ENCODE data around the gene TTLL9. TPM values are rescaled to one million over a fixed set of nuclear protein-coding genes. Genes with fewer than 3 reads are reported as not detected.
A peak's percentile ranks its signal among the peaks of the same experiment; 100 is the strongest.

The TTLL9 gene
- total RNA-seq, 4 donors from 2014 or later, result 0.49 to 0.68 TPM; not detected in 2

GRCh38 chr20:31830406-31830981 lies 39.9 kb upstream of the TTLL9 start:
- DNase-seq (ENCODE audit: low spot score in 2 of 2), result no peak
- H3K27me3 ChIP-seq, result no peaks in the 10 kb centered on the region
- H3K36me3 ChIP-seq, result no peaks in the 10 kb centered on the region
- H3K9me3 ChIP-seq, result no peaks in the 10 kb centered on the region
- H3K27ac ChIP-seq, result no peak overlapping the region
- TF ChIP-seq EP300 (IDR thresholded peaks at IDR 0.05), result no peak
- no peak for TF ChIP-seq POLR2AphosphoS5 (IDR thresholded peaks at IDR 0.05)
- TF ChIP-seq, protein P1, sequence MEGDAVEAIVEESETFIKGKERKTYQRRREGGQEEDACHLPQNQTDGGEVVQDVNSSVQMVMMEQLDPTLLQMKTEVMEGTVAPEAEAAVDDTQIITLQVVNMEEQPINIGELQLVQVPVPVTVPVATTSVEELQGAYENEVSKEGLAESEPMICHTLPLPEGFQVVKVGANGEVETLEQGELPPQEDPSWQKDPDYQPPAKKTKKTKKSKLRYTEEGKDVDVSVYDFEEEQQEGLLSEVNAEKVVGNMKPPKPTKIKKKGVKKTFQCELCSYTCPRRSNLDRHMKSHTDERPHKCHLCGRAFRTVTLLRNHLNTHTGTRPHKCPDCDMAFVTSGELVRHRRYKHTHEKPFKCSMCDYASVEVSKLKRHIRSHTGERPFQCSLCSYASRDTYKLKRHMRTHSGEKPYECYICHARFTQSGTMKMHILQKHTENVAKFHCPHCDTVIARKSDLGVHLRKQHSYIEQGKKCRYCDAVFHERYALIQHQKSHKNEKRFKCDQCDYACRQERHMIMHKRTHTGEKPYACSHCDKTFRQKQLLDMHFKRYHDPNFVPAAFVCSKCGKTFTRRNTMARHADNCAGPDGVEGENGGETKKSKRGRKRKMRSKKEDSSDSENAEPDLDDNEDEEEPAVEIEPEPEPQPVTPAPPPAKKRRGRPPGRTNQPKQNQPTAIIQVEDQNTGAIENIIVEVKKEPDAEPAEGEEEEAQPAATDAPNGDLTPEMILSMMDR (IDR thresholded peaks at IDR 0.05), result no peak
- TF ChIP-seq POLR2A (IDR thresholded peaks at IDR 0.05), result no peak
- whole genome bisulfite sequencing, result 93% methylated on average over 7 of the region's 8 CpGs
- no peak overlapping the region for H3K4me3 ChIP-seq
- H3K4me1 ChIP-seq, result peaks cover 2% of the 10 kb centered on the region

DNA sequence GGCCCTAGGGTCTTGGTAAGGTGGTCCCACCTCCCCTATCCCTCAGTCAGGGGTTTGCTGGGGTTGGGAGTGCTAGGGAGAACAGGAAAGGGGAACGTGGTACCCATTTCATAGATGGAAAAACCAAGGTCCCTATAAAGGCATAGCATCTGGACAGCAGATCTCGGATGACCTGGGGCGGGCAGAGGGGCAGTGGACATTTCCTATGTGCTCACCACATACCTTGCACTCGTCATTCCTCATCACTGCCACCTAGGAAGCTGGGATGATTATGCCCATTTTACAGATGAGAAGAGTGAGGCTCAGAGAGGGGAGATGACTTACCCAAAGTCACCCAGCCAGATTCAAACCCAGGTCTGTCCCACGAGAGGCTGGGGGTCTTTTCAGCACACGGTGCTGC lies 39.2 kb upstream of the TTLL9 start:
- no peak overlapping the region for H3K27ac ChIP-seq
- no peaks in the 10 kb centered on the region for H3K9me3 ChIP-seq
- 90% methylated on average over 6 of the region's 6 CpGs for WGBS
- H3K27me3 ChIP-seq, result no peaks in the 10 kb centered on the region
- TF ChIP-seq POLR2A (IDR thresholded peaks at IDR 0.05) (no peak), POLR2AphosphoS5 (IDR thresholded peaks at IDR 0.05) (no peak), EP300 (IDR thresholded peaks at IDR 0.05) (no peak)
- TF ChIP-seq, protein P1 (IDR thresholded peaks at IDR 0.05), result no peak
- no peak overlapping the region for H3K4me3 ChIP-seq
- no peak for DNase-seq (ENCODE audit: low spot score in 2 of 2)
- H3K4me1 ChIP-seq, result peaks cover 9% of the 10 kb centered on the region
- H3K36me3 ChIP-seq, result no peaks in the 10 kb centered on the region

- H3K27ac ChIP-seq, result no peak overlapping the region
- no peak for DNase-seq (ENCODE audit: low spot score in 2 of 2)
- H3K4me1 ChIP-seq, result peaks cover 15% of the 10 kb centered on the region
- H3K9me3 ChIP-seq, result no peaks in the 10 kb centered on the region
- H3K4me3 ChIP-seq, result no peak overlapping the region
- WGBS, result 79% methylated on average over 10 of the region's 17 CpGs
- no peaks in the 10 kb centered on the region for H3K36me3 ChIP-seq
- TF ChIP-seq, protein P1 (IDR thresholded peaks at IDR 0.05), result no peak
- TF ChIP-seq POLR2AphosphoS5 (IDR thresholded peaks at IDR 0.05), result no peak
- no peak for TF ChIP-seq POLR2A (IDR thresholded peaks at IDR 0.05)
- TF ChIP-seq EP300 (IDR thresholded peaks at IDR 0.05), result no peak
- H3K27me3 ChIP-seq, result no peaks in the 10 kb centered on the region
These were observed 38.6 kb upstream of the TTLL9 start for GRCh38 chr20:31831771-31832306.

DNA sequence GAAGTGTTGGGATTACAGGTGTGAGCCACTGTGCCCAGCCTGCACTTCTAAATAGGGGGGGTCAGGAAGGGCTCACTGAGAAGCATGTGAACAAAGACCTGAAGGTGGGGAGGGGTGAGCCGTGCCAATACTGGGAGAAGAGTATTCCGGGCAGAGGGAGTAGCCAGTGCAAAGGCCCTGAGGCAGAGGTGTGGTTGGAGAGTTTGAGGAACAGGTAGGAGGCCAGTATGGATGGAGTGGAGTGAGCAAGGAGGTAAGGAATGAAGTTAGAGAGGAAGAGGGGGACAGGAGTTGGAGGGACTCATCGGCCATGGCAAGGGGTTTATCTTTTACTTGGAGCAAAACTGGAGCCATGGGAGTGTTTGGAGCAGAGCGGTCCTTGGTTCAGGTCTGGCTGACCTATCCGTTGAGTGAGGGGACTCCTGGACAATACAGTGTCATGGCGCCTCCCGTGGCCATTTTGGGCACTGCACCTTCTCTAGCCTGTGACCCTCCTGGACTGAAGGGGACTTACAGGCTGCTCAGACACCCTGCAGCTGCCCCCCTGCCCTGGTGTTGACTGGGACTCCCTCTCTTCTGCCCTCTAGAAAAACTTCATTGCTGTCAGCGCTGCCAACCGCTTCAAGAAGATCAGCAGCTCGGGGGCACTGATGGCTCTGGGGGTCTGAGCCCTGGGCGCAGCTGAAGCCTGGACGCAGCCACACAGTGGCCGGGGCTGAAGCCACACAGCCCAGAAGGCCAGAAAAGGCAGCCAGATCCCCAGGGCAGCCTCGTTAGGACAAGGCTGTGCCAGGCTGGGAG lies 37.1 kb upstream of the TTLL9 start:
- DNase-seq (ENCODE audit: low spot score in 2 of 2), result no peak
- 56% methylated on average over 14 of the region's 14 CpGs for WGBS
- H3K4me1 ChIP-seq, result peaks cover 25% of the 10 kb centered on the region
- H3K4me3 ChIP-seq, result no peak overlapping the region
- H3K36me3 ChIP-seq, result no peaks in the 10 kb centered on the region
- no peaks in the 10 kb centered on the region for H3K9me3 ChIP-seq
- no peak for TF ChIP-seq EP300 (IDR thresholded peaks at IDR 0.05)
- TF ChIP-seq POLR2AphosphoS5 (IDR thresholded peaks at IDR 0.05), result no peak
- TF ChIP-seq POLR2A (IDR thresholded peaks at IDR 0.05), result no peak
- TF ChIP-seq, protein P1 (IDR thresholded peaks at IDR 0.05), result peak; percentile 12 to 86
- no peak overlapping the region for H3K27ac ChIP-seq
- H3K27me3 ChIP-seq, result no peaks in the 10 kb centered on the region

DNA sequence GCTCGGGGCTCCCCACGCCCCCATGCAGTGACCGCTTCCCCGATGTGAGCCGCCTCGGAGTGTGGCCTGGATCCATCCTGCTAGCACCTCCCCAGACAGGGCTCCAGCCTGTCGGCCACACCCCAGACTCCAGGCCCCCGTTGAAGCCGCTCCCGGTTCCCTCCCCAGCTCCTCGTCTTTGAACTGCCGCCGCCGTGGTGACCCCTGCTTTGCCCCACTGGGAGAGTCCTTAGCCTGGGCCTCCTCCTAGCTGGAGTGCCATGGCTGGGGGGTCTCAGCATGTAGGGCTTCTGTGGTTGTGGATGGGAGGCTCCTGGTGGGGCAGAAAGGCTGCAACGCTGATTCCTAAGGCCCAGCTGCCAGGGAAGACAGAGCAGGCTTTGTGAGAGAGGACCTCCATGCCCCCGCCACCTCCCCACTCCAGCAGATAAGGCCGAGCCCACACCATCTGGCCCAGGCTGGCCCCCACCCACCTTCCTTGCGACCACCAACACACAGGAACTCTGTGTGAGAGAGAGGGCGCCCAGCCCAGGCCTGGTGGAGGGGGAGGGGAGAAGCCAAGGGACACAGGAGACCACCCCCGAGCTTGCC lies 36.4 kb upstream of the TTLL9 start:
- TF ChIP-seq POLR2A (IDR thresholded peaks at IDR 0.05), result no peak
- no peak for TF ChIP-seq POLR2AphosphoS5 (IDR thresholded peaks at IDR 0.05)
- TF ChIP-seq, protein P1 (IDR thresholded peaks at IDR 0.05), result no peak
- TF ChIP-seq EP300 (IDR thresholded peaks at IDR 0.05), result no peak
- H3K4me3 ChIP-seq, result no peak overlapping the region
- H3K4me1 ChIP-seq, result peaks cover 25% of the 10 kb centered on the region
- H3K36me3 ChIP-seq, result no peaks in the 10 kb centered on the region
- 77% methylated on average over 3 of the region's 20 CpGs for WGBS
- no peaks in the 10 kb centered on the region for H3K27me3 ChIP-seq
- no peaks in the 10 kb centered on the region for H3K9me3 ChIP-seq
- DNase-seq (ENCODE audit: low spot score in 2 of 2), result no peak
- no peak overlapping the region for H3K27ac ChIP-seq

All from suprapubic skin (tissue), 4 donors.